Measurements from ENCODE around the gene PRR20C.
"Not testable (repeated sequence)": the region's sequence is repeated elsewhere in the genome, so short reads cannot be mapped to it uniquely, and the experiment has no call there.

Gene PRR20C

GRCh38 chr13:57153761-57154160, at the start of gene PRR20C:
Gene PRR20C, plus strand, starts transcription at chr13:57154061. Its CDS starts 387 bp downstream, at chr13:57154448.
- H3K4me3 ChIP-seq (ENCODE audit: low read length), result not testable (repeated sequence)

- no peak overlapping the region for H3K4me3 ChIP-seq (ENCODE audit: low read length)
- no peak for TF ChIP-seq ZNF274 (IDR thresholded peaks at IDR 0.05; ENCODE audit: low read depth, low read length)
These were observed 38.9 kb upstream of the PRR20C start for GRCh38 chr13:57114945-57115344.

- TF ChIP-seq ZNF274 (IDR thresholded peaks at IDR 0.05; ENCODE audit: low read depth, low read length), result no peak
These were observed 30.2 kb upstream of the PRR20C start for GRCh38 chr13:57123681-57124080.

GRCh38 chr13:57128909-57129308, 25.0 kb upstream of the PRR20C start:
- no peak for TF ChIP-seq ZNF274 (IDR thresholded peaks at IDR 0.05; ENCODE audit: low read depth, low read length)
- no peak overlapping the region for H3K4me3 ChIP-seq (ENCODE audit: low read length)

More at GRCh38 chr13:57123681-57124080, 30.2 kb upstream of the PRR20C start:
- H3K4me3 ChIP-seq (ENCODE audit: low read length), result no peak overlapping the region

DNA sequence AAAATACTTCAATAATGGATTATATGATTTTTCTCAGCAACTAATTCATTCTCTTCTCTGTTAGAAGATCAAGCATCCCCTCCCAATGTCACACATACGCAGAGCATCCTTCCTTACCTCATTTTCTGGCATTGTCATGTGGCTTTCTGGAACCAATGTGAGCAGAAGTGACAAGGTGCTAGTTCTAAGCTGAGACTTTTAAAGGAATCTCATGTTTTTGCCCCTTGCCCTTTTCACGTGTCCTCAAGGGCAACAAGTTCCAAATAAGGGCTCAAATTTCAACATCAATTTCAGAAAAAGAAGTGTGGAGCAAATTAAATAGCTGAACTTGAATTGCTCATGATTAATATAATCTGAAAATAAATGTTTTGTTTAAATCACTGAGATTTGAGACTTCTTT, 17.8 kb upstream of the PRR20C start:
- TF ChIP-seq ZNF274 (IDR thresholded peaks at IDR 0.05; ENCODE audit: low read depth, low read length), result no peak
- no peak overlapping the region for H3K4me3 ChIP-seq (ENCODE audit: low read length)

DNA sequence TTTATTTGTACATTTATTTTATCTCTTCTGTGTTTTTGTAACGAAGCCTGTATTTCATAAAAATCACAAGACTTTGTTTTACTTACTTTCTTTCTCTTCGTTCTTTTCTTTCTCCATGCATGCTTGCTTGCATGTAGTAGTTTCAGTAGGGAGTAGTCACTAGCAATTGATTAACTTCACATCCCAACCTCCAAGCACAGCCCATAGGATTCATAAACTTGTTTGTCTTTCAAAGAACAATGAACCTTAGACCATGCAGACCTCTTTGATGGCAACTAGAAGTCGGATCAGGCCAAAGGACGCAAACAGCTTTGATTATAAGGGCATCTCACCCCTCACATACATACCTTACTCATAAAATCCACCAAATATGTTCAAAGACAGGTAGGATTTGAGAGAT, 16.3 kb upstream of the PRR20C start:
- H3K4me3 ChIP-seq (ENCODE audit: low read length), result no peak overlapping the region
- TF ChIP-seq ZNF274 (IDR thresholded peaks at IDR 0.05; ENCODE audit: low read depth, low read length), result no peak

- no peak overlapping the region for H3K4me3 ChIP-seq (ENCODE audit: low read length)
- TF ChIP-seq ZNF274 (IDR thresholded peaks at IDR 0.05; ENCODE audit: low read depth, low read length), result no peak
These were observed 14.9 kb upstream of the PRR20C start for GRCh38 chr13:57138988-57139387.

DNA sequence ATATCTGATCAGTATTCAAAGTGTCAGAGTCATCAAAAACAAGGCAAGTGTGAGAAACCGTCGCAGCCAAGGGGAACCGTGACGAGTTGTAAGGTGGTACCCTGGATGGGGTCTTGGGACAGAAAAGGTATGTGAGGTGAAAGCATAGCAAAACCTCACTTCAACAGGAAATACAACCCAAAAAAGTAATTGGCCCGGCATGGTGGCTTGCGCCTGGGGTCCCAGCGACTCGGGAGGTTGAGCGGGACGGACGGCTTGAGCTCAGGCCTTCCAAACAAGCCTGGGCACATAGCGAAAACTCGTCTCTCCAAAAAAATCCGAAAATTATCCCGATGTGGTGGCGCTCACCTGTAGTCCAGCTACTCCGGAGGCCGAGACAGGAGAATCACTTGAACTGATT, 14.1 kb upstream of the PRR20C start:
- not testable (repeated sequence) for H3K4me3 ChIP-seq (ENCODE audit: low read length)

- not testable (repeated sequence) for H3K4me3 ChIP-seq (ENCODE audit: low read length)
These were observed 13.5 kb upstream of the PRR20C start, which contains the start of gene PRR20A for GRCh38 chr13:57140235-57140968. Gene PRR20A, plus strand, starts transcription at chr13:57140918. Its CDS starts 387 bp downstream, at chr13:57141305.

DNA sequence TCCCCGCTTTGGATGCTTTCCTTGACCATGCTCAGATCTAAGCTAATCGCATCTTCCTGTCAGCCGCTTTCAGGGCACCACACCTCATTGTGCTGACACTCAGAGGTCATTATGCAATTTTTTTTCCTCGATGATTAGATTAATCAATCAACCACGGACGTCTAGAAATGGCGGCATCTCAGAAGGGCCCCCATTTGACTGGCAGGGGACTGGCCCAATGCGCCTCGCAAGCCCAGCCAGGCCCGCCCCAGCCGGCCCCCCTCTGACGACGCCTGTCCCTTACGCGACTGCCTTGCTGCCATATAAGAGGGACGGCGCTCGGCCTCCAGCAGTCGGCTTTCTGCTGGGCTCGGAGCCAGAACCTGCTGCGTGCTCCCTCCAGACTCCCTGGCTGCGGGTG, 6.7 kb upstream of the PRR20C start, which contains the start of gene PRR20B:
TSS of gene PRR20B (plus strand) at position 301 of the 400 bp plus-strand sequence. CDS start 387 bp downstream, outside the sequence.
- not testable (repeated sequence) for H3K4me3 ChIP-seq (ENCODE audit: low read length)

- H3K4me3 ChIP-seq (ENCODE audit: low read length), result not testable (repeated sequence)
These were observed 5.8 kb upstream of the PRR20C start for GRCh38 chr13:57148106-57148505.

DNA sequence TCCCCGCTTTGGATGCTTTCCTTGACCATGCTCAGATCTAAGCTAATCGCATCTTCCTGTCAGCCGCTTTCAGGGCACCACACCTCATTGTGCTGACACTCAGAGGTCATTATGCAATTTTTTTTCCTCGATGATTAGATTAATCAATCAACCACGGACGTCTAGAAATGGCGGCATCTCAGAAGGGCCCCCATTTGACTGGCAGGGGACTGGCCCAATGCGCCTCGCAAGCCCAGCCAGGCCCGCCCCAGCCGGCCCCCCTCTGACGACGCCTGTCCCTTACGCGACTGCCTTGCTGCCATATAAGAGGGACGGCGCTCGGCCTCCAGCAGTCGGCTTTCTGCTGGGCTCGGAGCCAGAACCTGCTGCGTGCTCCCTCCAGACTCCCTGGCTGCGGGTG, 6.5 kb downstream of the PRR20C start, which contains the start of gene PRR20D:
TSS of gene PRR20D (plus strand) at position 301 of the 400 bp plus-strand sequence. CDS start 387 bp downstream, outside the sequence.
- H3K4me3 ChIP-seq (ENCODE audit: low read length), result not testable (repeated sequence)

DNA sequence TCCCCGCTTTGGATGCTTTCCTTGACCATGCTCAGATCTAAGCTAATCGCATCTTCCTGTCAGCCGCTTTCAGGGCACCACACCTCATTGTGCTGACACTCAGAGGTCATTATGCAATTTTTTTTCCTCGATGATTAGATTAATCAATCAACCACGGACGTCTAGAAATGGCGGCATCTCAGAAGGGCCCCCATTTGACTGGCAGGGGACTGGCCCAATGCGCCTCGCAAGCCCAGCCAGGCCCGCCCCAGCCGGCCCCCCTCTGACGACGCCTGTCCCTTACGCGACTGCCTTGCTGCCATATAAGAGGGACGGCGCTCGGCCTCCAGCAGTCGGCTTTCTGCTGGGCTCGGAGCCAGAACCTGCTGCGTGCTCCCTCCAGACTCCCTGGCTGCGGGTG, 13.0 kb downstream of the PRR20C start, which contains the start of gene PRR20E:
TSS of gene PRR20E (plus strand) at position 301 of the 400 bp plus-strand sequence. CDS start 387 bp downstream, outside the sequence.
- H3K4me3 ChIP-seq (ENCODE audit: low read length), result not testable (repeated sequence)

DNA sequence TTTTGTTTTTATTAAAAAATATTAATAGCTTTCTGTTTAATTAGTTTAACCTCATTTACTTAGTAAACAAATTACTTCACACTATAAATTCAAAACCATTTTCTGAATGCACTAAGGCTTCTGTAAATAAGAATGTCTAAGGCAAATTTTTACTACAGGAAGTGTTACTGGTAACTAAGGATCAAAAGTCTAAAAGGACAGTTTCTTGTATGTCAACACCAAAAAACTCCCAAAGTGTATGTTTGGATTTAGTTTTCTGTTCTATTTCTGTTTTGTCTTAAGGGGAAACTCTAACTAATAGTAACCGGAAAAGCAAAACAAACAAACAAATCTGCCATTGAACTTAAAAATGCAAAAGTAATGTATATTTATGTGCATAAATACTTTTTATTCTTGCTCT, 37.8 kb downstream of the PRR20C start:
- TF ChIP-seq ZNF274 (IDR thresholded peaks at IDR 0.05; ENCODE audit: low read depth, low read length), result no peak
- H3K4me3 ChIP-seq (ENCODE audit: low read length), result no peak overlapping the region

Data from GM08714 (cell line).